ENCODE data around the gene NEU2. TPM values are rescaled to one million over a fixed set of nuclear protein-coding genes. Genes with fewer than 3 reads are reported as not detected.

Gene NEU2
- total and polyA plus RNA-seq, 10 donors = not detected

DNA sequence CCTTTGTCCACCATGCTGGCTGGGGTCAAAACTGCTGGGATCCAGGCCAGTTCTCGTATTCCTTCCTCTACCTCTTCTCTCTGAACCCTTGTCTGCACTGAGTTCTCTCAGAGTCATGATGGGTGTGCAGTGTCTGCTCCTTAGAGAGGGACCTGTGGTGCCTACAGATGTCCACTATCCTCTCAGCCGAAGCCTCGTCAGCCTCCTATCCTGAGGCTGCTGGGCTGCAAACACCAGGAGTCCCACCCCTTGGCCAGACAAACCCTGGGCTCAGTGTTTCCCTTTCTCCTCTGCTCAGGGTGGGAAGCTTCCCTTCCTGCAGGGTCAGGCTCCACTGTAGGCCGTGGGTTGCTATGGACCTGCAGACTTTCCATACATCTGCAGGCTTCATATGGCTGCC is 30.0 kb downstream of the NEU2 start:
- H3K36me3 ChIP-seq = peaks cover 0 to 57% (median 21%) of the 10 kb centered on the region in 6 donors
- WGBS, 5 donors = 4 to 28% (median 21%) methylated on average over 4 of the region's 4 CpGs
- peak; percentile 71 for DNase-seq
- H3K9me3 ChIP-seq = no peaks in the 10 kb centered on the region
- peak overlapping the region; percentile 89 to 97 (median 94) for H3K27ac ChIP-seq
- TF ChIP-seq POLR2AphosphoS5 (IDR thresholded peaks at IDR 0.05) = no peak
- TF ChIP-seq POLR2A (IDR thresholded peaks at IDR 0.05) = no peak
- TF ChIP-seq, protein P1, sequence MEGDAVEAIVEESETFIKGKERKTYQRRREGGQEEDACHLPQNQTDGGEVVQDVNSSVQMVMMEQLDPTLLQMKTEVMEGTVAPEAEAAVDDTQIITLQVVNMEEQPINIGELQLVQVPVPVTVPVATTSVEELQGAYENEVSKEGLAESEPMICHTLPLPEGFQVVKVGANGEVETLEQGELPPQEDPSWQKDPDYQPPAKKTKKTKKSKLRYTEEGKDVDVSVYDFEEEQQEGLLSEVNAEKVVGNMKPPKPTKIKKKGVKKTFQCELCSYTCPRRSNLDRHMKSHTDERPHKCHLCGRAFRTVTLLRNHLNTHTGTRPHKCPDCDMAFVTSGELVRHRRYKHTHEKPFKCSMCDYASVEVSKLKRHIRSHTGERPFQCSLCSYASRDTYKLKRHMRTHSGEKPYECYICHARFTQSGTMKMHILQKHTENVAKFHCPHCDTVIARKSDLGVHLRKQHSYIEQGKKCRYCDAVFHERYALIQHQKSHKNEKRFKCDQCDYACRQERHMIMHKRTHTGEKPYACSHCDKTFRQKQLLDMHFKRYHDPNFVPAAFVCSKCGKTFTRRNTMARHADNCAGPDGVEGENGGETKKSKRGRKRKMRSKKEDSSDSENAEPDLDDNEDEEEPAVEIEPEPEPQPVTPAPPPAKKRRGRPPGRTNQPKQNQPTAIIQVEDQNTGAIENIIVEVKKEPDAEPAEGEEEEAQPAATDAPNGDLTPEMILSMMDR (IDR thresholded peaks at IDR 0.05 in 8 of 11, conservative IDR thresholded peaks at IDR 0.05 in 3 of 11) = no peak
- intact Hi-C loops (cut with DNase I; ENCODE audit: low total_unique reads) = loop anchor here (10.0 kb wide), 1 partner anchor 62 kb away; no protein-coding TSS in a partner anchor
- peak overlapping the region; percentile 64 to 98 (median 84) for H3K4me3 ChIP-seq
- H3K4me1 ChIP-seq = peaks cover 46 to 93% (median 77%) of the 10 kb centered on the region in 6 donors
- no peaks in the 10 kb centered on the region for H3K27me3 ChIP-seq (replicated peaks in 1 of 7)

DNA sequence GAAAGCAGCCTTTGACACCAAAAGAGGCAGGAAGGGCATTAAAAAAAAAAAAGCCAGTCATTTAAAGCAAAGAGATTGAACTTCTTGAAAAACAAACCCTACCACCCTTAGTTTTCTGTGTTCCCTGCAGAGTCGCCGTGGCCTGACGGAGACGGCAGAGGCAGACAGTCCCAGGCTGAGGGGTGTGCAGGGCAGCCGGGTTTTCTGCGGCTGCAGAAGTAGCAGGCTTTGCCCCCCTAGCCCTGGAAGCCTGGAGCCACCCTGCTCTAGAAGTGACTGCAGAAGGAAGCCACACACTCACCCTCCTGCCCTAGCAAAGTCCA is 30.4 kb downstream of the NEU2 start:
- no peak for TF ChIP-seq POLR2AphosphoS5 (IDR thresholded peaks at IDR 0.05)
- no peak for TF ChIP-seq POLR2A (IDR thresholded peaks at IDR 0.05)
- TF ChIP-seq, protein P1 (IDR thresholded peaks at IDR 0.05 in 8 of 11, conservative IDR thresholded peaks at IDR 0.05 in 3 of 11) = no peak
- intact Hi-C loops (cut with DNase I; ENCODE audit: low total_unique reads) = loop anchor here (10.0 kb wide), 1 partner anchor 62 kb away; no protein-coding TSS in a partner anchor
- H3K4me1 ChIP-seq = peaks cover 51 to 98% (median 81%) of the 10 kb centered on the region in 6 donors
- H3K36me3 ChIP-seq = peaks cover 0 to 62% (median 21%) of the 10 kb centered on the region in 6 donors
- no peaks in the 10 kb centered on the region for H3K27me3 ChIP-seq (replicated peaks in 1 of 7)
- H3K4me3 ChIP-seq = peak overlapping the region; percentile 64 to 98 (median 84)
- H3K9me3 ChIP-seq = no peaks in the 10 kb centered on the region
- WGBS, 5 donors = 18 to 39% (median 31%) methylated on average over 6 of the region's 6 CpGs
- peak; percentile 79 for DNase-seq
- H3K27ac ChIP-seq = peak overlapping the region; percentile 89 to 97 (median 94)

DNA sequence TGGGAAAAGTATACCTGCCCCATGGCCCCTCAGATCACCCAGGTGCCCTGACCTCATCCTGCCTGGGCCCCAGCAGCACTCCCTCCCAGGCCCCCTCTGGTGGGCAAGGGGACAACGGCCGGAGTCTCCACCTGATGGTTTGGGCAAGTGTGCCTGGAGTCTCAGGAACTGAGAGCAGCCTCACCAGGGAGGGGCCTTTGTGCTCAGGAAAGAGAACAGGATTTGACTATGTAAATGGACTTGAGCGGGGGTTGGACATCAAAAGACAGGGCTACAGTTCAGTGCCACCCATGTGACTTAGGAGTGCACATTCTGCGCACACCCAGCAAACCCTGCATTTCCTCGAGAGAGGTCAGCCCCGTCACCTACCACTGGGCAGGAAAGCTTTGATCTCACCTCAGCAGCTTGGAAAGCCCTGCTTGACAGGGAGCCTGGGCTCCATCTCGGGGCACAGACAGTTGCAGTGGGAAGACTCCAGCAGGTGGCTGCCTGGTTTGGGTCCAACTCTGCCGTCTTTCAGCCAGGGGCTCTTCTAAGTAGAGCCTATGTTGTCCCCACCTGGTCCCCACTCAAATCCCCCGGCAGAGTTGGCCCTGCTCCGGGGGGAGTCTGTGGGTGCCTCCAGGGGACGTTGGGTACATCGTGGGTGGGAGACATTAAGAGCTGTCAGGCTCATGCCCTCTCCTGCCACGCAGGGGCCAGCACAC is 30.9 kb downstream of the NEU2 start:
- peaks cover 51 to 100% (median 86%) of the 10 kb centered on the region in 6 donors for H3K4me1 ChIP-seq
- WGBS, 5 donors = 24 to 28% (median 25%) methylated on average over 13 of the region's 13 CpGs
- TF ChIP-seq, protein P1 (IDR thresholded peaks at IDR 0.05 in 8 of 11, conservative IDR thresholded peaks at IDR 0.05 in 3 of 11) = peak in 4 of 11 experiments; percentile 17 to 32 (median 28)
- peak; percentile 76 to 92 (median 80) for TF ChIP-seq POLR2AphosphoS5 (IDR thresholded peaks at IDR 0.05)
- peak in 2 of 3 donors; percentile 16 to 32 for TF ChIP-seq POLR2A (IDR thresholded peaks at IDR 0.05)
- no peaks in the 10 kb centered on the region for H3K27me3 ChIP-seq (replicated peaks in 1 of 7)
- peaks cover 0 to 67% (median 21%) of the 10 kb centered on the region in 6 donors for H3K36me3 ChIP-seq
- DNase-seq = peak; percentile 83
- peak overlapping the region; percentile 89 to 97 (median 94) for H3K27ac ChIP-seq
- H3K9me3 ChIP-seq = no peaks in the 10 kb centered on the region
- intact Hi-C loops (cut with DNase I; ENCODE audit: low total_unique reads) = loop anchor here (10.0 kb wide), 1 partner anchor 61 kb away; no protein-coding TSS in a partner anchor
- H3K4me3 ChIP-seq = peak overlapping the region; percentile 64 to 98 (median 84)

DNA sequence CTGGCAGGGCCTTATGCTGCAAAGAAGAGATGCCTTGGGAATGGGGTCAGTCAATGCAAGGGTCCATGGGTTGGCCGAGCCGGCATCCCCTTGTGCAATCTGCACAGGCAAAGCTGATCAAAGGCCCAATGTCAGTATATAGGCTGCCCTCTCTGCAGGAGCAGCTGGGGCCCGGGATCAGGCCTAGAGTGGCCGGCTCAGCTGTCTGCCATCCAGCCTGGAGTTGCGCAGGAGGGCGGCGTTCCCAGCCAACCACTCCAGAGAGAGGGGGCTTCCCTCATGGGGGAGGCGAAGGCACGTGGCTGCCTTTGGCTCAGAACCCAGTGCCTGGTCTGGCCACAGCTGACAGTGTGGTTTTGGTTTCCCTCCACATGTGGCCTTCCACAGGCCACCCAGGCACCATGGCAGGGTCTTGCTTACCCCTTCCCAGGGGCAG is 31.5 kb downstream of the NEU2 start:
- WGBS, 5 donors = 36 to 60% (median 38%) methylated on average over 7 to 9 of the region's 9 CpGs
- H3K27ac ChIP-seq = peak overlapping the region; percentile 30 to 97 (median 94)
- peaks cover 0 to 73% (median 21%) of the 10 kb centered on the region in 6 donors for H3K36me3 ChIP-seq
- DNase-seq = peak; percentile 84
- intact Hi-C loops (cut with DNase I; ENCODE audit: low total_unique reads) = loop anchor here (10.0 kb wide), 1 partner anchor 61 kb away; no protein-coding TSS in a partner anchor
- H3K9me3 ChIP-seq = no peaks in the 10 kb centered on the region
- no peaks in the 10 kb centered on the region for H3K27me3 ChIP-seq (replicated peaks in 1 of 7)
- peaks cover 54 to 100% (median 89%) of the 10 kb centered on the region in 6 donors for H3K4me1 ChIP-seq
- TF ChIP-seq POLR2A (IDR thresholded peaks at IDR 0.05) (peak in 1 of 3 donors; percentile 7), POLR2AphosphoS5 (IDR thresholded peaks at IDR 0.05) (peak; percentile 25 to 64 (median 39))
- TF ChIP-seq, protein P1 (IDR thresholded peaks at IDR 0.05 in 8 of 11, conservative IDR thresholded peaks at IDR 0.05 in 3 of 11) = no peak
- H3K4me3 ChIP-seq = peak overlapping the region in 7 of 8 donors; percentile 64 to 98 (median 85)

All from spleen (tissue), 11 donors.